Endothelial cell of umbilical vein (primary cell): ENCODE results near the gene PLA2G2A. TPM values are rescaled to one million over a fixed set of nuclear protein-coding genes. Genes with fewer than 3 reads are reported as not detected.

ENCODE experiments used
- BruUV-seq: library from RNA; stranded (reverse); fragments of 400-500 nt; replicated peaks from 2 replicates; lab custom pipeline; 2021; lab: Mats Ljungman, UMichigan
- CTCF ChIA-PET: fragments of 300-600, 350-600 bp; sonication (Branson Sonifier 250); formaldehyde crosslinking; loops from one replicate; lab custom pipeline; 2021; ENCODE audit warnings: antibody characterized with exemption, inconsistent platforms; lab: Charles Lee
- POLR2A ChIA-PET: fragments of 300-600, 350-600 bp; sonication (Branson Sonifier 250); formaldehyde crosslinking; loops from one replicate; lab custom pipeline; 2021; ENCODE audit warnings: antibody characterized with exemption, inconsistent platforms; lab: Charles Lee
- DNase-seq: peaks from one replicate; pipeline ENCODE4 v3.0.0-alpha.2; 2011; ENCODE audit warnings: low read depth, low spot score
- FAIRE-seq: peaks from 2 replicates; lab custom pipeline; 2011; peaks lifted over from hg19 to GRCh38; lab: Jason Lieb, UNC
- H2AFZ ChIP-seq: 2 replicates; pipeline ENCODE4 v1.6.0; 2012; ENCODE audit warnings: low read depth, low read length, control low read depth, inconsistent platforms
- H3K27ac ChIP-seq: 2 replicates; pipeline ENCODE4 v1.5.1; 2011; ENCODE audit warnings: low read depth, mild to moderate bottlenecking, control low read depth, low read length, moderate library complexity; ENCODE audit not compliant: insufficient read depth
- H3K27me3 ChIP-seq, 2 experiments: 2 replicates each; pipeline versions ENCODE4 v1.6.0 to v1.6.1; 2011; ENCODE audit warnings: low read length in 2 of 2, mixed read lengths in 1 of 2; ENCODE audit not compliant: control insufficient read depth in 2 of 2, insufficient read depth in 2 of 2
- H3K36me3 ChIP-seq, 2 experiments: 2 replicates in 1 of 2; 3 replicates in 1 of 2; pipeline ENCODE4 v1.5.1; 2011; ENCODE audit warnings: low read length in 2 of 2, mild to moderate bottlenecking in 1 of 2, moderate library complexity in 1 of 2; ENCODE audit not compliant: control insufficient read depth in 2 of 2, insufficient read depth in 2 of 2; ENCODE audit errors: extremely low read depth in 1 of 2
- H3K4me1 ChIP-seq: 3 replicates; pipeline ENCODE4 v1.5.1; 2011; ENCODE audit warnings: mild to moderate bottlenecking, low read length; ENCODE audit not compliant: control insufficient read depth, insufficient read depth; ENCODE audit errors: extremely low read depth
- H3K4me2 ChIP-seq: 2 replicates; pipeline ENCODE4 v1.6.1; 2011; ENCODE audit warnings: low read length, control low read depth, mixed read lengths; ENCODE audit not compliant: insufficient read depth
- H3K4me3 ChIP-seq, 3 experiments: fragments of 200-600 bp in 1 of 3; sonication (generic), shearing (Covaris generic) in 1 of 3; replicated peaks in 1 of 3; 2 replicates each; pipeline ENCODE4 v1.5.1; 2011 to 2016; ENCODE audit warnings: control low read depth in 3 of 3, low read length in 3 of 3, mild to moderate bottlenecking in 2 of 3, inconsistent platforms in 1 of 3, low read depth in 1 of 3, moderate library complexity in 1 of 3; ENCODE audit not compliant: insufficient read depth in 1 of 3
- H3K79me2 ChIP-seq: 2 replicates; pipeline ENCODE4 v1.6.0; 2012; ENCODE audit warnings: low read length, inconsistent platforms; ENCODE audit not compliant: control insufficient read depth, insufficient read depth
- H3K9ac ChIP-seq: replicated peaks from 2 replicates; pipeline ENCODE3; 2011; ENCODE audit warnings: low read length, control low read depth; ENCODE audit not compliant: insufficient read depth; ENCODE audit errors: extremely low read depth
- H3K9me1 ChIP-seq: replicated peaks from 3 replicates; pipeline ENCODE4 v1.6.0; 2011; ENCODE audit warnings: mild to moderate bottlenecking, low read length; ENCODE audit not compliant: control insufficient read depth, insufficient read depth; ENCODE audit errors: extremely low read depth
- H3K9me3 ChIP-seq: replicated peaks from 2 replicates; pipeline ENCODE4 v1.5.1; 2012; ENCODE audit warnings: low read length, inconsistent platforms; ENCODE audit not compliant: control insufficient read depth, insufficient read depth
- H4K20me1 ChIP-seq: replicated peaks from 2 replicates; pipeline ENCODE3; 2011; ENCODE audit warnings: mild to moderate bottlenecking, low read length; ENCODE audit not compliant: control insufficient read depth, insufficient read depth; ENCODE audit errors: extremely low read depth
- CTCF ChIP-seq, 2 donors: IDR thresholded peaks; 1 replicate in 1 of 2; 2 replicates in 1 of 2; pipeline ENCODE4 v1.5.1; 2011; ENCODE audit warnings: low read length in 2 of 2, mild to moderate bottlenecking in 2 of 2, moderate library complexity in 2 of 2, control low read depth in 1 of 2, inconsistent platforms in 1 of 2, low read depth in 1 of 2; ENCODE audit not compliant: insufficient read depth in 1 of 2; ENCODE audit errors: extremely low read depth in 1 of 2
- EZH2 ChIP-seq: IDR thresholded peaks from 2 replicates; pipeline ENCODE4 v1.6.1; 2012; ENCODE audit warnings: borderline replicate concordance, low read depth, mild to moderate bottlenecking, moderate library complexity, low read length, inconsistent platforms; ENCODE audit not compliant: severe bottlenecking
- FOS ChIP-seq: IDR thresholded peaks from 2 replicates; pipeline ENCODE4 v1.6.1; 2011; ENCODE audit warnings: mild to moderate bottlenecking, low read length, moderate library complexity, borderline replicate concordance; ENCODE audit not compliant: insufficient read depth
- GATA2 ChIP-seq: IDR thresholded peaks from 2 replicates; pipeline ENCODE4 v1.7.0; 2011; ENCODE audit warnings: low read depth, mild to moderate bottlenecking, moderate library complexity, mixed read lengths, low read length; ENCODE audit not compliant: insufficient read length, insufficient read depth
- JUN ChIP-seq: IDR thresholded peaks from 2 replicates; pipeline ENCODE4 v1.6.1; 2011; ENCODE audit warnings: borderline replicate concordance, low read depth; ENCODE audit not compliant: insufficient read length, insufficient read depth
- MYC ChIP-seq: IDR thresholded peaks from one replicate; pipeline ENCODE4 v1.6.1; 2011; ENCODE audit warnings: mild to moderate bottlenecking, low read depth, low read length
- POLR2A ChIP-seq: IDR thresholded peaks from 2 replicates; pipeline ENCODE4 v1.6.1; 2012; ENCODE audit warnings: low read depth, mild to moderate bottlenecking, control low read depth, low read length
- POLR2AphosphoS5 ChIP-seq: IDR thresholded peaks from 2 replicates; pipeline ENCODE4 v1.6.1; 2012; ENCODE audit warnings: low read depth, mild to moderate bottlenecking, control low read depth, low read length, moderate library complexity; ENCODE audit not compliant: insufficient read depth
- dilution Hi-C: fragments of 300-500 bp; cut with MboI; formaldehyde crosslinking; loops from one replicate; pipeline ENCODE4 v1.15.0; 2019; ENCODE audit warnings: low sequenced_read_pairs; ENCODE audit not compliant: extremely low pct_ligation_motif_present
- intact Hi-C: fragments of 100-400 bp; cut with micrococcal nuclease; formaldehyde crosslinking; loops from one replicate; pipeline ENCODE4 v1.10.0; 2022
- polyA plus RNA-seq, 4 experiments: library from polyadenylated mRNA; depleted of rRNA in 3 of 4; stranded (reverse) in 3 of 4; unstranded in 1 of 4; fragments of >200 nt; gene quantifications; 2 replicates each; pipeline versions ENCODE4 v1.2.1 to v1.2.3, GENCODE V29; 2011 to 2012; ENCODE audit warnings: missing spikeins in 1 of 4
- total RNA-seq: library from RNA; stranded (reverse); gene quantifications from 2 replicates; pipeline ENCODE4 v1.2.3, GENCODE V29; 2021
- TF ChIP-seq, protein P1 (sequence below): IDR thresholded peaks from 2 replicates; pipeline ENCODE4 v1.6.1; 2011; ENCODE audit not compliant: insufficient read depth, insufficient read length

PLA2G2A gene
- total and polyA plus RNA-seq, 2 donors (not counting 3 experiments of a cell fraction or from before 2014, with no cell fraction given): not detected

DNA sequence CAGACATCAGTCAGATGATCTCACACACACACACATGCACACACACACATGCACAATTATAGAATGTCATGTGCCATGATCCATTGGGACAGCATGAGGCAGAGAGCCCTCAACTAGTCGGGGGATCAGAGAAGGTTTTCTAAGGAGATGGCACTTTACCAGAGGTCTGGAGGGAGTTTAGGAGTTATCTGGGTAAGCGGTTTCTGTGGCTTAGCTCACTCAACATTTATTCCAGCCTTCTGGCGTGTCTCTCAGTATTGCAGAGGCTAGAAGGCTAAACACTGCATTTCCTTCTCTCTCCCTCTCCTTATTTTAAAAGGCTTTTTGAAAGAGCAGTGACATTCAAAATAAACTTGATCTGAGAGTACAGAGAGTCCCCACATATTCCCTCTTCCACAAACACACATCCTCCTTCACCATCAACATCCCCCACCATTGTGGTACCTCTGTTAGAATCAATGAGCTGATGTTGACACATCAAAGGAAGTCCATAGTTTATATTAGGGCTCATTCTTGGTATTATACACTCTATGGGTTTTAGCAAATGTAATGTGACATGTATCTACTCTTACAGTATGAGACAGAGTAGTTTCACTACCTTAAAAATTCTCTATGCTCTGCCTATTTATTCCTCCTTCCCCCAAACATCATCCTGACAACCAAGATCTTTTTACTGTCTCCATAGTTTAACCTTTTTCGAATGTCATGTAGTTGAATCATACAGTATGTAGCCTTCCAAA is 9.0 kb upstream of the PLA2G2A start:
- DNase-seq (no peak), FAIRE-seq (no peak)
- ChIA-PET CTCF (interaction anchor here (0.7 to 1.0 kb wide), 2 partner anchors 14 to 93 kb away, joined by 3 read pairs; no protein-coding TSS in a partner anchor), POLR2A (no interaction called here)
- Histone ChIP-seq H3K79me2 (no peaks in the 10 kb centered on the region), H3K36me3 (no peaks in the 10 kb centered on the region), H3K9me3 (no peaks in the 10 kb centered on the region), H3K27ac (no peak overlapping the region), H3K27me3 (peaks cover 4% of the 10 kb centered on the region in 2 experiments), H3K4me2 (no peak overlapping the region), H3K9me1 (no peaks in the 10 kb centered on the region), H3K9ac (no peak overlapping the region), H3K4me1 (no peaks in the 10 kb centered on the region), H4K20me1 (no peaks in the 10 kb centered on the region), H3K4me3 (no peak overlapping the region), H2AFZ (no peak overlapping the region)
- dilution Hi-C loops: no loop called here
- BruUV-seq: no TSS peak
- intact Hi-C loops: no loop called here
- TF ChIP-seq, protein P1, sequence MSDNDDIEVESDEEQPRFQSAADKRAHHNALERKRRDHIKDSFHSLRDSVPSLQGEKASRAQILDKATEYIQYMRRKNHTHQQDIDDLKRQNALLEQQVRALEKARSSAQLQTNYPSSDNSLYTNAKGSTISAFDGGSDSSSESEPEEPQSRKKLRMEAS: no peak
- TF ChIP-seq GATA2: no peak
- no peak for TF ChIP-seq EZH2
- no peak for TF ChIP-seq MYC
- TF ChIP-seq CTCF (IDR thresholded peaks at IDR 0.05; ENCODE audit: extremely low read depth in 1 of 2, insufficient read depth in 1 of 2, low read depth in 1 of 2, low read length in 2 of 2): no peak
- TF ChIP-seq POLR2AphosphoS5: no peak
- no peak for TF ChIP-seq POLR2A
- no peak for TF ChIP-seq JUN
- no peak for TF ChIP-seq FOS
